GM18508 (cell line): Measurements from ENCODE around the gene ANK3.

ENCODE experiments used
- ATAC-seq: cut with Tn5 transposase; IDR thresholded peaks from one replicate; pipeline ENCODE4 v1.9.1; 2021; ENCODE audit warnings: moderate number of reproducible peaks; ENCODE audit not compliant: insufficient read depth, unreplicated experiment

Gene ANK3

DNA sequence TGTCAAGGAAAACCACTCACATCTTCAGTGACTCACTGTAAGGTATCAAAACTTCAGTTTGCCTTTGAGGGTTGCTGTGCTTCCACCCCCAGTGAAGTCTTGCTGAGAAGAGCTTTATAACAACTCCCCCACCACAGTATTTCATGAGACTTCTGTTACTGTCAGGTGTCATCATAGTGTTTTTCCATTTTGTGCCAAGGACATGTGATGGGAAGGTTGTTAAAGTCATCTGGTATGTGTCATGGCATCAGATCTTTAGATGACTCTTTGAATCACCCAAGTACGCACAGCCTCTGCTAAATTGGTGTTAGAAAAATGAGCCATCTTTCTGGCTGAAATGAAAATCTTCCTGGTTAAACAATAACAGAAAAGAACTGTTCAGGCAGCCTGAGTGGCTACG, 368.3 kb downstream of the ANK3 start:
- no peak for ATAC-seq

DNA sequence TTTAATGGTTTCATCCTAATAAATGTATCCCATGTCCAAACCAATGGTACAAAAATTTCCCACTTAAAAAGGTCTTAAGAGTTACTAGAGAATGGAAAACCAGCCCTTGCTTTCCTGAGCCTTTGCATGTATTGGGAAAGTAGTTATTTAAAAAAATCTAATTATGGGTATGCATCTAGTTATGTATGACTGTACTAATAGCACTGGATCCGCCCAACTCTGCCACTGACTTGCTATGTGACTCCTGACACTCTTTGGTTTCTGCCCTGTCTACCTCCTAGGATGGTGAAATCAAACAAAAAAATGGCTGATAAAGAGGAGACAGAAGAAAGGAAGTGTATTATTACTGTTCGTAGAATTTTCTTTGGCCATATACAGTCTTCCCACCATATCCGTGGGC, 372.9 kb downstream of the ANK3 start:
- ATAC-seq, result no peak

DNA sequence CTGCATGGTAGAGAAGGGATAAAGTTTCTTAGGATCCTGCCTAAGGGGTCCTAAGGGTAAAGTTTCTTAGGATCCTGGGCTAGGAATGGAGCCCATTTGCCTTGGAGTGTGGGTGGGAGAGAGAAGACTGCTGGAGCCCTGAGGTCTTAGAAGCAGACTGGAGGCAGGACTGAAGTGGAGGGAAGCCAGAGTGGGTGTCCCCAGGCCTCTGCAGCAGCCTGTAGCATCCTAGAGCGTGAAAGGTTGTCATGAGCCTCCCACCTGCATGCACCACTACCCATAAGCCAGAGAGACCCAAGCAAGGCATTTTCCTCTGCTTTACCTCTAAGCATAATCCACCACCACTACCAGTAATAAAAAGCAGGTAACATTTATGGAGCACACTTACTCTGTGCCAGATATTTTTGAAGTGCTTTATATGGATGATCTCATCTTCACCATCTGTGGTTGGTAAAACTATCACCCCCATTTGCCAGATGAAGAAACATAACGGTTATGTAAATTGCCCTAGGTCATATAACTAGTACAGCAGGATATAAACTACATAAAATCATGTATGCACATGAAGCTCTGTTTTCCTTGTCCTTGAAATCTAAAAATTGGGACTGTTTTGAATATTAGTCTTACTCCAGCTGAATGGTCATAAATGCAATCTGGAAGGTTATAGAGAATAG, 379.8 kb downstream of the ANK3 start:
- ATAC-seq, result no peak

DNA sequence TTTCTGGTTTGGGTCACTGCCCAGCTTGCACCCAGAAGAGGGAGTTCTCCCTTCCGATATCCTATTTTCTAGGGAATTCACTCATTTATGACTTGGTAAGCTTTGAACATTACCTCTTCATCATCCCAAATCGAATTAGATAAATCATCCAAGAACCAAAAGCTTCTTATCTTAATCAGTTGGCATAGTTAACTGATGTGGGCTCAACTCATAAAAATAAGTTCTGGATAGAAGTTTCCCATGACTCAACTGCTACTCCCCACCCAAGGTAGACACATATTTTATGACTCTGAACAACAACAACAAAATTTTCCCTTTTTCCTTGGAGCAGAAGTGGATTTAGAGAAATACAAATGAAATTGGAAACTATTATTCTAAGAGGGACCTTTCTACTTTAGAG, 380.4 kb downstream of the ANK3 start:
- ATAC-seq, result no peak

DNA sequence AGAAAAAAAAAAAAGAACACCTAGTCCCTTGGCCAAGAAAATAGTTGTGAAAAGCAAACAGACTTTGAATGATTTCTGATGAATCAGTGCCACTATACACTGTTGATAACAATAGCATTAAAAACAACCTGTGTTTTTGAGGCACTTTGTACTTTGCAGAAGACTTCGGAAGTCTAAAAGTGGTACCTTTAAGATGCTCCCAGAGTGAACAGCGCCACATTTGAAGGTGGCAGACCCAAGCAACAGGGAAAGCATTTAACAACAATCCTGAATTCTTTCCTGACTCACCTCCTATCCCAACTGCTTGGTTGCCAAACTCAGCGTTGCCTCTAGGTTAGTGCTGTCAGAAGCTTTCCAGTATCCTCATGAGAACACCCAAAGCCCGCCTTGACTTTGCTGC, 380.9 kb downstream of the ANK3 start:
- ATAC-seq, result no peak

DNA sequence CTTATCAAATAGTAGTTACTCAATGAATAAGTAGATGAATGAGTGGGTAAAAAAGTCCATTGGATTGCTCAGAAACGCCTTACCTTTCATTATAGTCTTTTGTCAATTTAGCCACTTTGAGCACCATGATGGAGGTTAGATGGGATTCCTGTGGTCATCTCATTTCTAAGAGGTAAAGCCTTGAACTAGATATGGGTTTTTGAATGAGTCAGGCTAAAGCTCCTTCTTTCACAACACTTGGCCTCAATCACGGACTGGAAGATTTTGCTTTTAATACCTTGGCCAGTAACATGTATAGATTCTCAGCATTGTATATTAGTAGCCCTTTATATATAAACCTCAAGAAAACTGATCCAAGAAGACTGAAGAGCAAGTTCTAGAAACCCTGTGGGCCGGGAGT, 383.6 kb downstream of the ANK3 start:
- no peak for ATAC-seq

DNA sequence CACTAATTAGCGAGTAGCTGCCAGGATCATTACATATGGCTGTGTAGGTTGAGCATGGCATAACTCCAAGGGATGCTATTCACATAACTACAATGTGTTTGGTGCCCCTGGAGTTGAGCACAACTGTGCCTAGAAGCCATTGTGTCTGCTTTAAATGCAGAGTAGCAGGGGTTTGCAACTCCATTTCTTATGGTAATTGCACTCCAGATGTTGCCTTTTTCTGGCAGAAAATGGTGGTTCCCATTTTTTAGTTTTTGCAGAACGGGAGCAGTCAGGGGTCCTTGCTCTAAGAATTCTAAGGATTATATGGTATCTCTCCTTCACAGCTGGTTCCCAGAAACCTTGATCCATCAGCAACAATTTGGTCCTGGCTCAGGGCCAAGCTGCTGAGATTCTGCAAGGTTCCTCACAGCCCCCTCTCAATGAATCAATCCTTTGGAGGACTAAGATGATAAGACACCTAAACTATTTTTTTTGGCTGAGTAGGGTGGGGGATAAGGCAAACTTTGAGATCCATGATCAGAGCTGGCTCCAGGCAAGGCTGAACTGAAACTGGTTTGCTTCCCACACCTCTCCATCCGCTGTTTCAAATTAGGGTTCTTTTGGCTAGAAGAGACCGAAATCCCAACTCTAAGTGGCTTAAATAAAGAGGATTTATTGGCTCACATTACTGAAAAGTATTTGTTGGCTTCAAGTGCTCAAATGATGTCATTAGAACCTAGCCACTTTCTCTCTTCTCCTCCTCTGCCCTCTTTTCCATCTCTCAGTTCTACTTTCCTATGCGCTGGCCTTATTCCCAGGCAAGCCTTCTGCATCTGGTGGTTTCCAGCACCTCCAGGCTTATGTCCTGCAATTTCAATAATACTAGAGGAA, 385.8 kb downstream of the ANK3 start:
- ATAC-seq, result no peak

DNA sequence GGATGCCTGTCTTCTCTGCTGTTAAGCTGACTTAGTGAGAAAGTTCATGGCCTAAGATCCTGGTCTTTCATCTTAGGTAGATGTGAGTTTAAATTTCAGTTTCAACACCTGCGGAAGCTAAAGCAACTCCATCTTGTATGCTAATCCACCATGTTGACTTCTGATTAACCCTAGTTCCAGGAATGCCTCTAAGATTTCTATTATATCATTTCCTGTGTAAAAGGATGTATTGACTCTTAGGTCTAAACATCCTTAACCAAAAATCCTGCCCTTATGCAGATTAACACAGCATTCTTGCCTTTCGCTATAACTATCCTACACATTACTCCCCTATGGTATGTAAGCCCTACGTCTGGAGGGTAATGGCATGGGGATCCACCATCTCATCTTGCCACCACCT, 388.9 kb downstream of the ANK3 start:
- ATAC-seq, result no peak

DNA sequence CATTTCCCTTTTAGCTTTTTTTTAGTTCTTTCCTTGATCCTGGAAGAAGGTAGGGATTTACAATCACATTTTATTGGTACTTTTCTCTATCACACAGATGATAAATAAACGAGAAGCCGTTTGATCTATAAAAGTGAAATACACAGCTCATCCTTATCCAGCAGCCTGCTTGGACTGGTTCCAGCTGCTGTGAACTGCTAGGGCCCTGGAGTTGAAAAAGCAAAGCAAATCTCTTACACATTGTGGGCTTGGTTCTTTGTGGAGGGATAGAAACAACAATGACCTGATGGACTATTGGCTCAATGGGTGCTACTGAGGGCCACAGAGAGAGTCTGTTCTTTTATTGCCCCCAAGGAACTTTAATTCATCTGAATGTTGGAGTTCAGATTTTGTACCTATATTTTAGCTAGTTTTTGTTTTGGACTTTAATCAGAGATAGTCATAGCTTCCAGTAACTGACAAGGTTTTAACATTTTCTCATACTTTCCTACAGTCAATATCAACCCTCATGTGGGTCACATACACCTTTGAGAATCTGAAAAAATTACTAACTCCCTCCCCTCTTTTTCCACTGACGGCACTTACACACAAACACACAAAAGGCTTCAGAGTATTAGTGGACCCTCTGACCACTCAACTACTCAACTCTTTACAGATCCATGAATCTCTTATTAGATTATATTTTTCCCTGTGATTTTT, 391.7 kb downstream of the ANK3 start:
- no peak for ATAC-seq

DNA sequence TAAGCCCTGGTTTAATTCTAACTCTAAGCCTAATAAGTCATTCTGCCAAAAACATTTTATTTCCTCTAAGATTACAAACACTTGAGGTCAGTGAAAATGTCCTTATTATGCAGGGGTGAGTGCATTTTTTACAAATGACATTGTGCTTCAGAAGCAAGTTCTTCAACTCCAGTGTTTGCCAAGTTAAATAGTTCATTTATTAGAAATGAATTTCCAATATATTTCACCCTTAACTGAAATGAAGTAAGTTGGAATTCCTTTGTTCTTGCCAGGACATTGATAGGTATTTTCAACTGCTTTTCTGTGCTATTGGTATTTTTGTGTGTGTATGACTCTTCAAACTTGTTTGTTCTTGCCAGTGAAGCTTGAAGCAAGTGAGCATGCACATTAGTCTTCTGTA, 393.8 kb downstream of the ANK3 start:
- no peak for ATAC-seq

DNA sequence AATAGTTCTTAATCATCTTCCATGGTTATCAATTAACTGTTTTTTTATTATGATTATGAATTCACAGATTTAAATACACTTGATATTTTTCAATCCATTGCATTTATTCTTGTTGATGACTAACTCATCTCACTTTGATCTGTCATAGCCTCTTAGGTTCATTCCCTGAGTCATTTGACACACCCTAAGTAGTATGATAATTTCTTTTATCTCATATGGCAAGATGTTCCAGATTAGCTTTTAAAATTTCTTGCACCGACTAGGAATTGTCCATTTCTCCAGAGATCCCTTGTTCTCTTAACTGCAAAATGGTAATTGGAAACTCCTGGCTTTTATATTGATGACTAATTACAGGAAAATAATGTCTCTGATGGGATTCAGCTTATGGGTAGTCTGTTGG, 395.7 kb downstream of the ANK3 start:
- no peak for ATAC-seq

DNA sequence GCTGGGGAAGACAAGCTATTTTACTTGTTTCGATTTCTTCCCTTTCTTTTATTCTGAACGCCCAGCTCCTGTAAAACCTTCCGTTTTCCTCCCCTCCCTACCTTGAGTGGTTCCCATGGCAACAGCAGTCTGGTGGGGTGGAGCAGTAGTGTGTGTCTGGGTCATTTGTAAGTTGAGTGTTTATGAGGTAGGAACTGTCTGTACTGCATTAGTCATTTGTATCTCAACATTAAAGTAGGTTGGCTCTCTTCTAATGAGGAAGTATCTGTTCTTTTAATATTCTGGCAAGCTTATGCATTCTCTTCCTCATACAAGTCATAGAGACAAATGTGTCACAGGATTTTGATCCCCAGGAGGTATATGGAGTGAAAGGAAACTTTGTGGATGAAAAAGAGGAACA, 398.0 kb downstream of the ANK3 start:
- ATAC-seq, result no peak

DNA sequence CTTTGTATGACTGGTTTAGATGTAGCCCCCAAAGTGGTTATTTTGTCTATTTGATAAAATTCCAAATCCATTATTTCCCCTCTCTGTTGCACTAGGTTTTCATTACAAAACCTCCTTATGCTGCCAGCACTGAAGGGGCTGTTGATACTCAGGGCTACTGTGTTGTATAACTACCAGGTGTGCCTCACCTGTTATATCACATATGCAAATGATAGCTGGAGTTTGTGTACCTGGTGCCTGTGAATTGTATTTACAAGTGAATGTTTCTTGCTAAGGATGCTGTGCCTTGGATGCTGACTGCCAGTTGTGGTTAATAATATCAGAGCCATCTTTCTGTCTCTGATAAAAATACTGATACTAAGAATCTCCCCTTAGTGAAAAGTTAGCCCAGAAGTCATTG, 398.6 kb downstream of the ANK3 start:
- ATAC-seq, result no peak

DNA sequence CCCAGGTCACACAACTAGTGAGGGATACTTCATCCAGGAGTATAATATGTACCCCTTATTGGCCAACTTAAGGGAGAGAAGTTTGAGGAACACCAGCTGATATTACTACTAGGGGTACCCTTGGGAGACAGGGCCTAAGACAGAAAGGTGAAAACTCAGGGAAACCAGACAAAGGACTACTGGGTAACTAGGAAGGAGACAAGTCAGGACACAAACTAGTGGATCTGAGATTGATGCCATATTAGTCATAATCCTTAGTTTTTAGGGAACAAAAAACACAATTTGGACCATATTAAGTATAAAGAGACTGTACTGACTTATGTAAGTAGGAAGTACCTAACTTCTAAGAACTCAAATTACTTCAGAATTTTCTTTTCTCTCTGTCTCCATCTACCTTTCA, 404.0 kb downstream of the ANK3 start:
- ATAC-seq, result no peak

DNA sequence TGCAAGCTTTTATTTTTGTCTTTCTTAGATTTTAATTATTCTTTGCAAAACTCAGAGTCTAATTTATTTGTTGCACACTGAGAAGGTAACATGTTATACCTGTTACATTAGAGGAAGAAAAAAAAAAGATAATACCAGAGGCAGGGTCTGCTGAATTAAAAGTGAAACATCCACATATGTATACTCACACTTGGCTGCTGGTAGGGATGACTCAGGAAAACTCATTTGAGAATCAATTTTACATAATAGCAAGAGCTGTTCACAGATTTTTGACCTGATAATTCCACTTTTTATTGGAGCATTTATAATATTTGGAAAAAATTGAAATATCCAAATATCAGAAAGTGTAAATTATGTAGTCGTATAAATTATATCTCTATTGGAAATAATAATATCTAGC, 405.3 kb downstream of the ANK3 start:
- no peak for ATAC-seq

DNA sequence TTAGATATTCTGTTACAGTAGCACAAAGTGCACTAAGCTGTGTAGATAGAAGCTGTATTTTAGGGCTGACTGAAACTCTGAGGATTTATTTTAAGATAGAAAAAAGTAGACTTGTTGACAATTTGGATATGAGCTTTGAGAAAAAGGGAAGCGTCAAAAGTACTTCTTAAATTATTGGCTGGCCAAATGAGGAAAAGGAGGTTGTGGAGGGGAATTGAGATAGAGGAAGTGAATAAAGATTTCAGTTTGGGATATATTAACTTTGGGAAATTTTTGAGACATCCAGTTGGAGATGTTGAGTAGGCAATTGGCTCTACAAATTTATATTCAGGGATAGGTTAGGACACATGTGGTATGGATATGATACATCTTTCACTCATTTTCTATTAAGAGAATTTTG, 409.3 kb downstream of the ANK3 start:
- no peak for ATAC-seq

DNA sequence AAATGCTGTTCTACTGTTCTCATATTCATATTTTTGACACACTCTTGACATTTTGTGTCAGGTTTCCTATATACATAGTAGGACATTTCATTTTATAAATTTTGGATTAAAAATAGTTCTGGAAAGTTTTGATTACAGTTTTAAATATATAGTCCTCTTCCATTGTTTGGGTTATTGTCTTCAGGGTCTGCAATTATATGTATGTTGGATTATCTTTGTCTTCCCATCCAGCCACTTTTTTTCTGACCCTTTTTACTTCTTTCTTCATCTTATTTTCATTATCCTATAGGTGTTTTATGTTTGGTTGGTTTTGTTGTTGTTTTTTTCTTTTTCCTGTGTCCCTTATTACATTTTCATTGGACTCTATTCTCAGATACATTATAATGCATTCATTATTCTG, 412.2 kb downstream of the ANK3 start:
- ATAC-seq, result no peak

DNA sequence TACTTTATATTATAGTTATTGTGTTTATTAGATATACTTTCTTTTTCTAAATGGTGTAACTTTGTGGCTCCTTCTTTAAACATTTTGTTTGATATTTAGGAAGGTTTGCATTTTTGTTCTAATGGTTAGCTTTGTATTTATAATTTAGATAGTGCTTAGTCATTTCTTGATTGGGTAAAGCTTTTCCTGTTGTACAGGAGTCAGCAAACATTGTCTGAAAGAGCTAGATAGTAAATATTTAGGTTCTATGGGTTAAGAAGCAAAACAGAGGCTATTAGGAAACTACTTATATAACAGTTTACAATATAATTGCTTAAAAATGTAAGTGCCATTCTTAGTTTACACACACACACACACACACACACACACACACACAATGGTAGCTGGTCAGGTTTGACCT, 412.8 kb downstream of the ANK3 start:
- no peak for ATAC-seq
